ENCODE measurements around the gene ATOSB. TPM values are rescaled to one million over a fixed set of nuclear protein-coding genes. Genes with fewer than 3 reads are reported as not detected.
"Not testable (repeated sequence)": the region's sequence is repeated elsewhere in the genome, so short reads cannot be mapped to it uniquely, and the experiment has no call there.

The ATOSB gene
- total and polyA plus RNA-seq, 3 experiments from 2014 or later, result 4.4 to 6.4 (median 6.3) TPM

DNA sequence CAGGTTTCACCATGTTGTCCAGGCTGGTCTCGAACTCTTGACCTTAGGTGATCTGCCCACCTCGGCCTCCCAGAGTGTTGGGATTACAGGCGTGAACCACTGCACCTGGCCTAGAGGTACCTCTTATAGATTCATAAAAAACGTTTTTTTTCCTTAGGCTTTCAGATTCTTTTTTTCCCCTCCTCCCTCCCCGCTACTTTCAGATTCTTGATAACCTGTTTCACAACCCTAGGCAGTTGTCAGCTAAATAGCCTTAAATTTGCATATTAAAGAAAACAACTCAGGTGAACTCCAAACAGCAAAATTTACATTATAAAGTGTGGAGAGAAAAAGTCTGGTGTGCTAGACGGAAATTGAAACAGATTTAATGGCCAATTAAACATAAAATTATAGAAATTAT is 42.2 kb upstream of the ATOSB start:
- CTCF ChIA-PET; H3K4me1 ChIP-seq (ENCODE audit: insufficient read depth, low read length); H3K27me3 Mint-ChIP-seq; H3K27me3 ChIP-seq (ENCODE audit: insufficient read depth, low read length, poor library complexity, severe bottlenecking); H3K9me3 Mint-ChIP-seq; H3K4me3 ChIP-seq (ENCODE audit: low read length); H3K27ac Mint-ChIP-seq; H3K36me3 Mint-ChIP-seq; H3K36me3 ChIP-seq (ENCODE audit: insufficient read depth, low read length); DNase-seq; POLR2A ChIA-PET; H3K27ac ChIP-seq (ENCODE audit: low read depth, low read length); H3K4me3 Mint-ChIP-seq; H3K9me3 ChIP-seq (ENCODE audit: low read length): not testable (repeated sequence)
- H3K4me1 Mint-ChIP-seq, result peaks cover 10 to 21% (median 11%) of the 10 kb centered on the region in 3 donors

DNA sequence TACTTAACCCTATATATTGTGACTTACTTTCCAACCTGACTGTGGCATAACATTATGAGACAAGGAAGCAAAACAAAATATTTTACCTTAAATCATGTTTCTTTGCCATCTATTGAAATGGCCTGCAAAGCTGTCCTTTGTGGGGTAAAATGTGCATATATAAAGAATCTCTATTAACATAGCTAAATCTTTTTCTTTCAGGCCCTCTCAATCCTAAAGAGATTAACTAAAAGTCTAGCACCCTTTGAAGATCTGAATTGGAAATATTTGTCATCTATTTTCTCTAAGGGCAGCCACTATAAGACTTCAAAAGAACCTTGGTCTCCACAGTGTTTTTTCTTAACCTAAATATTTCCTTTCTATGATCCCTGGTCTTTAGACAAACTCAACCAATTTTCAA is 41.1 kb upstream of the ATOSB start:
- peaks cover 5 to 14% (median 5%) of the 10 kb centered on the region in 3 donors for H3K4me1 Mint-ChIP-seq
- ChIA-PET CTCF (no interaction called here), POLR2A (interaction anchor here (0.6 kb wide), 1 partner anchor 85 kb away, joined by 3 read pairs; no protein-coding TSS in a partner anchor)
- Histone ChIP-seq H3K36me3 (ENCODE audit: insufficient read depth, low read length) (no peaks in the 10 kb centered on the region), H3K27me3 (ENCODE audit: insufficient read depth, low read length, poor library complexity, severe bottlenecking) (no peaks in the 10 kb centered on the region), H3K4me3 (ENCODE audit: low read length) (no peak overlapping the region), H3K9me3 (ENCODE audit: low read length) (no peaks in the 10 kb centered on the region), H3K4me1 (ENCODE audit: insufficient read depth, low read length) (no peaks in the 10 kb centered on the region), H3K27ac (ENCODE audit: low read depth, low read length) (no peak overlapping the region)
- DNase-seq, result no peak
- peaks cover 0 to 3% of the 10 kb centered on the region in 2 donors for H3K27me3 Mint-ChIP-seq
- peaks cover 0 to 2% (median 0%) of the 10 kb centered on the region in 3 donors for H3K36me3 Mint-ChIP-seq
- no peak overlapping the region for H3K4me3 Mint-ChIP-seq
- no peak overlapping the region for H3K27ac Mint-ChIP-seq
- H3K9me3 Mint-ChIP-seq, result no peaks in the 10 kb centered on the region

DNA sequence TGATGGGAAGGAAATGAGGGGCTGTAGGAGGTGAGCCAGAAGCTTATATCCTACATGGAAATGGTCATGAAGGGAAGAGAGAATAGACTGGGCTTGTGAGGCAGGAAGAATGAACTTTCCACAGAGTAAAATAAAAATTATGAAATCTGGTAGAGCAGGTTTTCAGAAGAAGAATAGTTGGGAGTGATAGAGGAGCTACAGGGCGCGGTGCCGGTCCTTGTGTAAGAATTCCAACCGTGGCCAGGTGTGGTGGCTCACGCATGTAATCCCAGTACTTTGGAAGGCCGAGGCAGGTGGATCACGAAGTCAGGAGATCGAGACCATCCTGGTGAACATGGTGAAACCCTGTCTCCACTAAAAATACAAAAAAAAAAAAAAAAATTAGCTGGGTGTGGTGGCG is 37.3 kb upstream of the ATOSB start:
- no peak overlapping the region for H3K27ac Mint-ChIP-seq
- Histone ChIP-seq H3K4me3 (ENCODE audit: low read length) (no peak overlapping the region), H3K27me3 (ENCODE audit: insufficient read depth, low read length, poor library complexity, severe bottlenecking) (no peaks in the 10 kb centered on the region), H3K27ac (ENCODE audit: low read depth, low read length) (no peak overlapping the region), H3K4me1 (ENCODE audit: insufficient read depth, low read length) (no peaks in the 10 kb centered on the region), H3K36me3 (ENCODE audit: insufficient read depth, low read length) (no peaks in the 10 kb centered on the region), H3K9me3 (ENCODE audit: low read length) (peaks cover 3% of the 10 kb centered on the region)
- peaks cover 14 to 22% (median 21%) of the 10 kb centered on the region in 5 donors for H3K9me3 Mint-ChIP-seq
- peaks cover 0 to 3% of the 10 kb centered on the region in 2 donors for H3K27me3 Mint-ChIP-seq
- H3K4me1 Mint-ChIP-seq, result no peaks in the 10 kb centered on the region
- no peak for DNase-seq
- CTCF ChIA-PET, result no interaction called here
- POLR2A ChIA-PET, result no interaction called here
- H3K36me3 Mint-ChIP-seq, result peaks cover 0 to 12% (median 0%) of the 10 kb centered on the region in 3 donors
- H3K4me3 Mint-ChIP-seq, result no peak overlapping the region

DNA sequence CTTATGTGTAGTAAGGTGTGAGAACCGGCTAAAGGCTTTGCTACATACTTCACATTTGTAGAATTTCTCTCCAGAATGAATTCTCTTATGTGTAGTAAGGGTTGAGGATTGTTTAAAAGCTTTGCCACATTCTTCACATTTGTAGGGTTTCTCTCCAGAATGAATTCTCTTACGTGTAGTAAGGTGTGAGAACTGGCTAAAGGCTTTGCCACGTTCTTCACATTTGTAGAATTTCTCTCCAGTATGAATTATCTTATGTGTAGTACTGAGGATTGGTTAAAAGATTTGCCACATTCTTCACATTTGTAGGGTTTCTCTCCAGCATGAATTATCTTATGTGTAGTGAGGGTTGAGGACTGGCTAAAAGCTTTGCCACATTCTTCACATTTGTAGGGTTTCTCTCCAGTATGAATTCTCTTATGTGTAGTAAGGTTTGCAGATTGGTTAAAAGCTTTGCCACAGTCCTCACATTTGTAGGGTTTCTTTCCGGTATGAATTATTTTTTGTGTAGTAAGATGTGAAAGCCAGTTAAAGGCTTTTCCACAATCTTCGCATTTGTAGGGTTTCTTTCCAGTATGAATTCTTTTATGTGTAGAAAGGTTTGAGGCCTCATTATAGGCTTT is 32.4 kb upstream of the ATOSB start:
- H3K4me3 Mint-ChIP-seq; H3K27ac Mint-ChIP-seq; H3K4me3 ChIP-seq (ENCODE audit: low read length); POLR2A ChIA-PET; H3K27ac ChIP-seq (ENCODE audit: low read depth, low read length); H3K4me1 Mint-ChIP-seq; H3K4me1 ChIP-seq (ENCODE audit: insufficient read depth, low read length); H3K27me3 ChIP-seq (ENCODE audit: insufficient read depth, low read length, poor library complexity, severe bottlenecking); CTCF ChIA-PET; H3K36me3 ChIP-seq (ENCODE audit: insufficient read depth, low read length); DNase-seq; H3K9me3 ChIP-seq (ENCODE audit: low read length): not testable (repeated sequence)
- Mint-ChIP-seq H3K27me3 (peaks cover 3 to 10% of the 10 kb centered on the region in 2 donors), H3K9me3 (peaks cover 28 to 51% (median 48%) of the 10 kb centered on the region in 5 donors), H3K36me3 (peaks cover 0 to 16% (median 1%) of the 10 kb centered on the region in 3 donors)

DNA sequence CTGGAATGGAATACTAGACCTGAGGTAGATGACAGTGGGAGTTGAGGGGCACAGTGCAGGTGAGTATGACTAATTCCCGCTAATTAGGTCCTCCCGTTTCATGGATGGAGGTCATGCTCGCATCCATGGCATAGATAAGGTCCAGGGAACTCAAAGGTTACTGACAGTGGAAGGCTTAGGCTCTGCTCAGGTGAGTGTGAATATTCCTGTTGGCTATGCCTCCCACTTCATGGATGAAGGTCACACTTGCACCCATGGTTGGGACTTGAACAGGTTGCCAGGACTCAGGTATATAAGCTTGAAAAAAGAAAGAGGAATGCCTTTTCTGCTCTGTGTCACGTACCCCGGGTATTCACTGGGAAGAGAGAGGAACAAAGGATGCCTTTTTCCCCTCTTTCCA is 26.4 kb upstream of the ATOSB start:
- H3K4me1 Mint-ChIP-seq, result no peaks in the 10 kb centered on the region
- CTCF ChIA-PET, result no interaction called here
- no peak overlapping the region for H3K27ac Mint-ChIP-seq

DNA sequence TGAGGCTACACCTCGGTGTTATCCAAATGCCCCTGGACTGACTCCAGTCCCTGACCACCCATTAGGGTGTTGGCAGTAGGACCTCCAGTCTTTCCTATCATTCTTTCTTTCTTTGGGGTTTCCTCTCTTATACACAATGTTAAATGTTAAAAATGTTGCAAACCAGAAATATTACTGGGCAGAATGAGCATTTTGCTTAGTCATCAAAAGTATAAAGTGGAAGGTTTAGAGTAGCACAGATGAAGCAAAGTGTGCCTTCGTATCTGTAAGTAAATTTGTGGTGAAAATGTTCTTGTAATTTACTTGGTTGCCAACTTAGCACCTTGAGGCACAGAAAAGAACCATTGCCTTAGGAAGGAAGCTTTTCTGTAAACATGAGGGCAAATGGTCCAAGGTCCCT is 24.4 kb upstream of the ATOSB start:
- Histone ChIP-seq H3K27ac (ENCODE audit: low read depth, low read length) (no peak overlapping the region), H3K9me3 (ENCODE audit: low read length) (peaks cover 9% of the 10 kb centered on the region), H3K36me3 (ENCODE audit: insufficient read depth, low read length) (no peaks in the 10 kb centered on the region), H3K4me3 (ENCODE audit: low read length) (no peak overlapping the region), H3K4me1 (ENCODE audit: insufficient read depth, low read length) (no peaks in the 10 kb centered on the region), H3K27me3 (ENCODE audit: insufficient read depth, low read length, poor library complexity, severe bottlenecking) (no peaks in the 10 kb centered on the region)
- Mint-ChIP-seq H3K4me1 (no peaks in the 10 kb centered on the region), H3K27me3 (peaks cover 5 to 12% of the 10 kb centered on the region in 2 donors), H3K9me3 (peaks cover 0 to 33% (median 30%) of the 10 kb centered on the region in 5 donors), H3K4me3 (no peak overlapping the region), H3K36me3 (peaks cover 1 to 6% (median 2%) of the 10 kb centered on the region in 3 donors), H3K27ac (no peak overlapping the region)
- ChIA-PET CTCF (no interaction called here), POLR2A (no interaction called here)
- no peak for DNase-seq

More for the DNA sequence above, 26.4 kb upstream of the ATOSB start:
- POLR2A ChIA-PET, result no interaction called here
- peaks cover 1 to 6% (median 2%) of the 10 kb centered on the region in 3 donors for H3K36me3 Mint-ChIP-seq
- Histone ChIP-seq H3K27ac (ENCODE audit: low read depth, low read length) (no peak overlapping the region), H3K4me1 (ENCODE audit: insufficient read depth, low read length) (no peaks in the 10 kb centered on the region), H3K27me3 (ENCODE audit: insufficient read depth, low read length, poor library complexity, severe bottlenecking) (no peaks in the 10 kb centered on the region), H3K36me3 (ENCODE audit: insufficient read depth, low read length) (no peaks in the 10 kb centered on the region), H3K9me3 (ENCODE audit: low read length) (peaks cover 9% of the 10 kb centered on the region), H3K4me3 (ENCODE audit: low read length) (no peak overlapping the region)
- H3K9me3 Mint-ChIP-seq, result peaks cover 5 to 39% (median 35%) of the 10 kb centered on the region in 5 donors
- H3K4me3 Mint-ChIP-seq, result no peak overlapping the region
- DNase-seq, result no peak
- peaks cover 5 to 9% of the 10 kb centered on the region in 2 donors for H3K27me3 Mint-ChIP-seq

DNA sequence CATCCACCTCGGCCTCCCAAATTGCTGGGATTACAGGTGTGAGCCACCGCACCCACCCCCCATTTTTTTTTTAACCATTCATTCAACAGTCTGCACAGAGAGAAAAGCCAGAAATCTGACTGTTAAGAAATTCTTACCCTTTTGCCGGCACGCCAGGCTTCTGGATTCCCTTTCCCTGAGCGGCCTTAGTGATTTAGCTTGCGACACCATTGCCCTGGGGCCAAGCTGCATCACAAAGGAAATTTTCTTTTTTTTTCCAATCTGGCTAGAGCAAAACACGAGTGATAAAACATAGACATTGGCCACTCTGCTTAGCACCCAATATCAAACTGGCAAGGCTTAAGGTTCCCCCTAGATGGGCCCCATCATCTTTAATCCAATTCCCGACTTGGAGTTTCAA is 21.2 kb upstream of the ATOSB start:
- peaks cover 0 to 8% (median 6%) of the 10 kb centered on the region in 5 donors for H3K9me3 Mint-ChIP-seq

DNA sequence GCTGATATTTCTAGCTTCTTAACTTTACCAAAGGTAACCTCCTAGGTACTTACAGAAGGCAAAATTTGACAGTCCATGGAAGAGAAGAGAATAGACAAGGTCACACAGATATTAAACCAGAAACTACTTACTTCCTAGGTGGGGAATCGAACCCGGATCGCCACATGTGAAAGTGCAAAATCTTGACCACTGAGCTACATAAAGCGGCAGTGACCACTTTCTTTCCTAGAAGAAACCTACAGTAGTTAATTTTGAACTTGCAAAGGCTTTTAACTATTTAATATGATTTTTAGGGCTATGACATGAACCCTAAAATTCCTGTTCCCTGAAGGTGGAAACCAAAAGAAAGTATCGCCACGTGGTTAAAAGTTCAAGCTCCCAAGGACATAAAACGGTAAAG is 20.3 kb upstream of the ATOSB start:
- ChIA-PET CTCF (interaction anchor here (0.8 kb wide), 1 partner anchor 20 kb away, joined by 3 read pairs; the partner anchor contains the start of gene ATOSB), POLR2A (no interaction called here)
- no peaks in the 10 kb centered on the region for H3K4me1 ChIP-seq (ENCODE audit: insufficient read depth, low read length)
- no peak for DNase-seq
- Mint-ChIP-seq H3K4me3 (no peak overlapping the region), H3K9me3 (peaks cover 0 to 4% (median 3%) of the 10 kb centered on the region in 5 donors), H3K4me1 (no peaks in the 10 kb centered on the region), H3K27ac (no peak overlapping the region), H3K27me3 (peaks cover 1 to 4% of the 10 kb centered on the region in 2 donors), H3K36me3 (peaks cover 0 to 5% (median 2%) of the 10 kb centered on the region in 3 donors)
- H3K4me3 ChIP-seq (ENCODE audit: low read length), result no peak overlapping the region
- H3K27ac ChIP-seq (ENCODE audit: low read depth, low read length), result no peak overlapping the region
- no peaks in the 10 kb centered on the region for H3K9me3 ChIP-seq (ENCODE audit: low read length)
- H3K27me3 ChIP-seq (ENCODE audit: insufficient read depth, low read length, poor library complexity, severe bottlenecking), result no peaks in the 10 kb centered on the region
- H3K36me3 ChIP-seq (ENCODE audit: insufficient read depth, low read length), result no peaks in the 10 kb centered on the region

More for the DNA sequence above, 21.2 kb upstream of the ATOSB start:
- no peak for DNase-seq
- Mint-ChIP-seq H3K4me1 (no peaks in the 10 kb centered on the region), H3K27ac (no peak overlapping the region), H3K27me3 (peaks cover 2 to 4% of the 10 kb centered on the region in 2 donors), H3K36me3 (peaks cover 0 to 6% (median 2%) of the 10 kb centered on the region in 3 donors), H3K4me3 (no peak overlapping the region)
- Histone ChIP-seq H3K27ac (ENCODE audit: low read depth, low read length) (no peak overlapping the region), H3K27me3 (ENCODE audit: insufficient read depth, low read length, poor library complexity, severe bottlenecking) (no peaks in the 10 kb centered on the region), H3K9me3 (ENCODE audit: low read length) (peaks cover under 1% of the 10 kb centered on the region), H3K4me1 (ENCODE audit: insufficient read depth, low read length) (no peaks in the 10 kb centered on the region), H3K4me3 (ENCODE audit: low read length) (no peak overlapping the region), H3K36me3 (ENCODE audit: insufficient read depth, low read length) (no peaks in the 10 kb centered on the region)
- CTCF ChIA-PET, result no interaction called here
- POLR2A ChIA-PET, result no interaction called here
